ENCODE results near the gene NFIC.
"Not testable (repeated sequence)": the region's sequence is repeated elsewhere in the genome, so short reads cannot be mapped to it uniquely, and the experiment has no call there.

NFIC gene

DNA sequence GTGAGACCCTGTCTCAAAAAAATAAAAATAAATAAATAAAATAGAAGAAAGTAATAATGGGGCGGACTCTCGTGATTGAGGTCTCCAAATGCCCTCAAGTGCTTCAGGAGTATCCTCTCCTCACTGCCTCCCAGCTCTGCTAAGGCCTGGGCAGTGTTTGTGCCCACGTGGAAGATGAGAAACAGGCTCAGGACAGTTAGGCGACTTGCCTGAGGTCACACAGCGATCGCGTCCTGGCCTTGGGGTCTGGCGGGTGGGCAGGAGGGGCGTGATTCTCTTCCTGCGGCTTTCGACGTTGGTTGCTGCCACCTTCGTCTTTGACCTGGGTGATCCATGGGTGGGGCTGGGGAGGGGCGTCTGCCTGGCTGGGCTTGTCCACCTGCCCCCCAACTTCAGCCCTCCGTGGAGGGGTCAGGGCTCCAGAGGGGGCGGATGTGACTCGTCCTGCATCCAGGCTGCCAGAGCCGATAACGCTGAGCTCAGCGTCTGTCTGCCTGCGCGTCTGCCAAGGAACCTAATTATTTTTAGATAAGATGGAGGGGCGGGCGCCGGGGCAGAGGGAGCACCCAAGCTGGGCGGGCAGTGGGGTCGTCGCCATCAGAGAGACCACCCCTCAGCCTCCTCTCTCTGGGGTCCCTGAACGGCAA, 56.9 kb downstream of the NFIC start:
- H3K4me1 ChIP-seq (ENCODE audit: control insufficient read depth, insufficient read depth, low read length), result peaks cover 11% of the 10 kb centered on the region
- no peaks in the 10 kb centered on the region for H3K9me3 ChIP-seq (replicated peaks; ENCODE audit: low read length)
- H3K36me3 ChIP-seq (ENCODE audit: insufficient read depth, low read length), result peaks cover 19% of the 10 kb centered on the region
- no peak overlapping the region for H3K9ac ChIP-seq (ENCODE audit: low read depth, low read length)
- no peak overlapping the region for H3K4me3 ChIP-seq (ENCODE audit: low read length)
- no peak overlapping the region for H3K4me2 ChIP-seq (ENCODE audit: low read length)
- H3K27me3 ChIP-seq (ENCODE audit: control insufficient read depth, insufficient read depth, low read length), result no peaks in the 10 kb centered on the region

DNA sequence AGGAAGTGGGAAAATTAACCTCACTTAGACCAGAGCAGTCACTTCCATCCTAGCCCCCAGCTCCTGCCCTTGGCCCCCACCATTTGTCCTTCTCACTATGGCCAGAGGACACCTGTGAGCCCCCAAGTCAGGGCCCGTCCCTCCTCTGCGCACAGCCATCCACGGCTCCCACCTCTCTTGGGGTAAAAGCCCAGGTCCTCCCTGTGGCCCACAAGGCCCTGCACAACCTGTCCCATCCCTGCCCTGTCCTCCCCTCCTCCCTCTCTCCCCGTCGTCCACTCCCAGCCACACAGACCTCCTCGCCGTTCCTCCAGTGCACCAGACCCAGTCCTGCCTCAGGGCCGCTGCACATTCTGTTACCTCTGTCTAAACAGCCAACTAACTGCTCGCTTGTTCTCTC, 60.0 kb downstream of the NFIC start:
- no peak overlapping the region for H3K4me2 ChIP-seq (ENCODE audit: low read length)
- H3K9ac ChIP-seq (ENCODE audit: low read depth, low read length), result no peak overlapping the region
- H3K4me3 ChIP-seq (ENCODE audit: low read length), result no peak overlapping the region
- no peaks in the 10 kb centered on the region for H3K27me3 ChIP-seq (ENCODE audit: control insufficient read depth, insufficient read depth, low read length)
- H3K9me3 ChIP-seq (replicated peaks; ENCODE audit: low read length), result no peaks in the 10 kb centered on the region
- peaks cover 13% of the 10 kb centered on the region for H3K36me3 ChIP-seq (ENCODE audit: insufficient read depth, low read length)
- peaks cover 26% of the 10 kb centered on the region for H3K4me1 ChIP-seq (ENCODE audit: control insufficient read depth, insufficient read depth, low read length)

DNA sequence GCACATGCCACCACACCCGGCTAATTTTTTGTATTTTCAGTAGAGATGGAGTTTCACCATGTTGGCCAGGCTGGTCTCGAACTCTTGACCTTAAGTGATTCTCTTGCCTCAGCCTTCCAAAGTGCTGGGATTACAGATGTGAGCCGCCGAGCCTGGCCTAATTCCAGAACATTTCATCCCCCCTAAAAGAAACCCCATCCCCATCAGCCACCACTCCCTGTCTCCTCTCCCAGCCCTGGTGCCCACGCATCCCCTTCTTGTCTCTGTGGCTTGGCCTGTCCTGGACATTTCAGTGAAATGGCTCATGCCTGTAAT, 63.9 kb downstream of the NFIC start:
- peaks cover 35% of the 10 kb centered on the region for H3K4me1 ChIP-seq (ENCODE audit: control insufficient read depth, insufficient read depth, low read length)
- H3K36me3 ChIP-seq (ENCODE audit: insufficient read depth, low read length), result peaks cover 37% of the 10 kb centered on the region
- H3K4me2 ChIP-seq (ENCODE audit: low read length); H3K27me3 ChIP-seq (ENCODE audit: control insufficient read depth, insufficient read depth, low read length); H3K4me3 ChIP-seq (ENCODE audit: low read length); H3K9me3 ChIP-seq (replicated peaks; ENCODE audit: low read length); H3K9ac ChIP-seq (ENCODE audit: low read depth, low read length): not testable (repeated sequence)

DNA sequence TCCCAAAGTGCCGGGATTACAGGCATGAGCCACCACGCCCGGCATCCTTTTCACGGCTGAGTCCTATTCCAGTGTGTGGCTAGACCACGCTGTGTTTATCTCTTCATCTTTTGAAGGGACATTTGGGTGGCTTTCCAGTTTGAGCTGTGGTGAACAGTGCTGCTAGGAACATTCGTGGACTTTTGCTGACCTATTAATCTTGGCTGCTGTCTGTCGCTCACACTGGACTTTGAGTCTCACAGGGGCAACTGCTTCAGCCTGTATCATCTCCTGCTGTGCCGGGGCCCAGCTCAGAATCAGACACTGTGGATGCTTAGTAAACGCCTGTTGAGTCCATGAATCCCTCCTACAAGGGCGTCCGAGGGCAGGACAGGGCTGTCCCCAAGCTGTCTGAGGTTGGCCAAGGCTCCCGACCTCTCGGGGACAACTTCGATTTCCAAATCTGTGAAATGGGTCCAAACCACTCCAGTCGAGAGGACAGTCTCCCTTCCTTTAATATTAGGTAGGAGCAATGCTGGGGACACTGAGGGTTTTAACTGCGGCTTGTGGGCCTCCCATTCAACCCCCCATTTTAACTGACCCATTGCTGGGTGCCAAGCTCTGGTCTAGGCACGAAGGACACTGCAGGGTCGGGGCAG, 65.5 kb downstream of the NFIC start:
- H3K4me3 ChIP-seq (ENCODE audit: low read length), result no peak overlapping the region
- H3K36me3 ChIP-seq (ENCODE audit: insufficient read depth, low read length), result peaks cover 38% of the 10 kb centered on the region
- no peak overlapping the region for H3K4me2 ChIP-seq (ENCODE audit: low read length)
- H3K4me1 ChIP-seq (ENCODE audit: control insufficient read depth, insufficient read depth, low read length), result peaks cover 38% of the 10 kb centered on the region
- H3K9me3 ChIP-seq (replicated peaks; ENCODE audit: low read length), result no peaks in the 10 kb centered on the region
- H3K9ac ChIP-seq (ENCODE audit: low read depth, low read length), result no peak overlapping the region
- no peaks in the 10 kb centered on the region for H3K27me3 ChIP-seq (ENCODE audit: control insufficient read depth, insufficient read depth, low read length)

DNA sequence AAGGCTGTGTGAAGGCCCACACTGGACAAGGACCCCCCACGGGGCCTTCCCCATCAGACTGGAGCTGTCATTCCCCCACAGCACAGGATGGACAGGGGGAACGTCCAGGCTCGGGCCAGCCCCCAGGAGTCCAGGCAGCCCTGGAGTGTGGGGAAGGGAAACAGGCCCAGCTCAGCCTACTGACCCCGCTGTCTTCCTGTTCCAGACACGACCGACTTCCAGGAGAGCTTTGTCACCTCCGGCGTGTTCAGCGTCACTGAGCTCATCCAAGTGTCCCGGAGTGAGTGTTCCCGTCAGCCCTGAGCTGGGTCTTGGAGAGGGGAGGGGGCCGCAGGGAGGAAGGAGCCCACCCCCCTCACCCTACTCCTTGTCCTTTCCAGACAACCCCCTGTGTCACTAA, 66.9 kb downstream of the NFIC start:
- peaks cover 48% of the 10 kb centered on the region for H3K36me3 ChIP-seq (ENCODE audit: insufficient read depth, low read length)
- no peaks in the 10 kb centered on the region for H3K9me3 ChIP-seq (replicated peaks; ENCODE audit: low read length)
- H3K27me3 ChIP-seq (ENCODE audit: control insufficient read depth, insufficient read depth, low read length), result no peaks in the 10 kb centered on the region
- H3K4me2 ChIP-seq (ENCODE audit: low read length), result no peak overlapping the region
- peaks cover 32% of the 10 kb centered on the region for H3K4me1 ChIP-seq (ENCODE audit: control insufficient read depth, insufficient read depth, low read length)
- no peak overlapping the region for H3K9ac ChIP-seq (ENCODE audit: low read depth, low read length)
- H3K4me3 ChIP-seq (ENCODE audit: low read length), result no peak overlapping the region

DNA sequence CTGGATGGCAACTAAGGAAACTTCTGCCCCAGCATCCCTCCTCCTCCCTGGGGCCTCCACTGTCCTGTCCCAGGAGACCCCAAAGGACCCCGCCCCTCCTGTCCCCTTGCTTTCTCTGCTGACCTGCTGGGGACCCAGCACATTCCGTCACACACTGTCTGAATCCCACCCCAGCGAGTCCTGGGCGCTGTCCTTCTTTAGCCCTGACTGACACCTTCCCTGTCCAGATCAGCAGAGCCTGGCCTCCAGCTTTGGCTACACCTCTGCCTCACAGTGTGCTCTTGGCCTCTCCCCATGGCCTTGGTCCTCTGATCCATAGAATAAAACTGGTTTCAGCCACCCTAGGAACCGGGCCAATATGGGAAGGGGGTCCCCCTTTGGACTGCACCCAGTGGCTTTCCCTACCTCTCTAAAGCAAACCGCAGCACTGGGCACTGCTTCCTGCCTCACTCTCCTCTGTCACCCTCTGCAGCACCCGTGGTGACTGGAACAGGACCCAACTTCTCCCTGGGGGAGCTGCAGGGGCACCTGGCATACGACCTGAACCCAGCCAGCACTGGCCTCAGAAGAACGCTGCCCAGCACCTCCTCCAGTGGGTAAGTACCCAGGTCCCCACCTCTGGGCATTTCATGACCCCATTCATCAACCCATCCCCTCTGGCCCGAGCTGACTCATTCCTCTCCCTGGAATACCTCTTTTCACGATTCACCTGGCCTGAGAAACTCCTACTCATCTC, 67.6 kb downstream of the NFIC start:
- peaks cover 53% of the 10 kb centered on the region for H3K36me3 ChIP-seq (ENCODE audit: insufficient read depth, low read length)
- no peak overlapping the region for H3K4me3 ChIP-seq (ENCODE audit: low read length)

DNA sequence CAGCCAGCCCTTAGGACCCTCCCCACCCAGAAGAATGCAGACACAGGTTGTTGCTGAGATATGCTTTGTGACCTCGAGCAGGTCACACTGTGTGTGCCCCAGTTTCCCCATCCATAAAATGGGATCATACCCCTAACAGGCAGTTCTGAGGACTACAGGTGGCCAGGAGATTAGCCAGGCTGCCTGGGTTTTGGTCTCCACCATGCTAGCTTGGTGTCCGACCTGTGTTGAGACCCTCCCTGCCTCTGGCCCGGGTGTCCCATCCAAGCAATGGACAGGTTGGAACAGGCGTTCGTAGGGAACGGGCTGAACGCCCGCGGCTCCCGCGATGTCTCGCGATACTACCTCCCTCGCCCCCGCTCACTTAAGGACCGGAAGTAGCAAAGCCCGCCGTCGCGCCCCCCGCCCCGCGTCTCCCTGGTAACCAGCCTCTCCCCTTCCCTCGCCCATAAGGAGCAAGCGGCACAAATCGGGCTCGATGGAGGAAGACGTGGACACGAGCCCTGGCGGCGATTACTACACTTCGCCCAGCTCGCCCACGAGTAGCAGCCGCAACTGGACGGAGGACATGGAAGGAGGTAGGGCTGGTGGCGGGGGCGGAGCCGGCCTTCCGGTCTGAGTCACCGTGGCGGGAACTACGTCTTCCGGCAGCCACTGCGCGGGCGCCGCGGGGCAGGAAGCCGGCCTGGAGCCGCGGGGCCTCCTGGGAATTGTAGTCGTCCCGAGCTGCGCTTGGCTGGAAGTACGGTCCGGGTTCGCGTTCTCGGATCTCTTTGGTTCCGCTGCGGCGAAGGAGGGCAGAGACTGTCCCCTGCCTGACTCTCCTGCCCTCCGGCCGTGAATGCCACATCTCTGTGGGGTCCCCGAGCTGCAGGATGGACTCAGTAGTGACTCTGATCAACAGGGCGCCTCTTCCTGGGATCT, 68.5 kb downstream of the NFIC start:
- Histone ChIP-seq H3K4me3 (ENCODE audit: low read length) (peak overlapping the region; percentile 66), H3K9ac (ENCODE audit: low read depth, low read length) (peak overlapping the region; percentile 82), H3K4me1 (ENCODE audit: control insufficient read depth, insufficient read depth, low read length) (peaks cover 18% of the 10 kb centered on the region), H3K4me2 (ENCODE audit: low read length) (peak overlapping the region; percentile 72), H3K27me3 (ENCODE audit: control insufficient read depth, insufficient read depth, low read length) (no peaks in the 10 kb centered on the region), H3K9me3 (replicated peaks; ENCODE audit: low read length) (no peaks in the 10 kb centered on the region), H3K36me3 (ENCODE audit: insufficient read depth, low read length) (peaks cover 55% of the 10 kb centered on the region)

More for the DNA sequence above, 67.6 kb downstream of the NFIC start:
- Histone ChIP-seq H3K4me2 (ENCODE audit: low read length) (peak overlapping the region; percentile 72), H3K27me3 (ENCODE audit: control insufficient read depth, insufficient read depth, low read length) (no peaks in the 10 kb centered on the region), H3K9me3 (replicated peaks; ENCODE audit: low read length) (no peaks in the 10 kb centered on the region), H3K4me1 (ENCODE audit: control insufficient read depth, insufficient read depth, low read length) (peaks cover 26% of the 10 kb centered on the region), H3K9ac (ENCODE audit: low read depth, low read length) (no peak overlapping the region)

DNA sequence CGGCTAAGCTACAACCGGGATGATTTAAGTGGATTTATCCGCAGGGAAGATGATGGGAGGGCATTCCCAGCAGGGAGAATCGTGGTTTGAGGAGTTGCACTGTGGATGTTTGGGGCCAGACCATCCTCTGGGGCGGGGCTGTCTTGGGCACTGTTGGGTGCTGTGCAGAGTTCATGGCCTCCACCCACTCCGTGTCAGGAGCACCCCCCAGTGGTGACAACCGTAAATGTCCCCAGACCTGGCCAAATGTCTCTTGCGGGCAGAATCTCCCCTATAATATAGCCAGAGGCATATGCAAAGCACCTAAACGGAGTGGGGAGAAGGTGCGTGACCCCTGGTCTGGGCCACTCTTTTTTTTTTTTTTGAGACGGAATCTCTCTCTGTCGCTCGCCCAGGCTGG, 73.7 kb downstream of the NFIC start:
- no peaks in the 10 kb centered on the region for H3K27me3 ChIP-seq (ENCODE audit: control insufficient read depth, insufficient read depth, low read length)
- H3K4me1 ChIP-seq (ENCODE audit: control insufficient read depth, insufficient read depth, low read length), result peaks cover 5% of the 10 kb centered on the region
- H3K9me3 ChIP-seq (replicated peaks; ENCODE audit: low read length), result no peaks in the 10 kb centered on the region
- H3K9ac ChIP-seq (ENCODE audit: low read depth, low read length), result no peak overlapping the region
- peaks cover 64% of the 10 kb centered on the region for H3K36me3 ChIP-seq (ENCODE audit: insufficient read depth, low read length)
- no peak overlapping the region for H3K4me3 ChIP-seq (ENCODE audit: low read length)
- no peak overlapping the region for H3K4me2 ChIP-seq (ENCODE audit: low read length)

DNA sequence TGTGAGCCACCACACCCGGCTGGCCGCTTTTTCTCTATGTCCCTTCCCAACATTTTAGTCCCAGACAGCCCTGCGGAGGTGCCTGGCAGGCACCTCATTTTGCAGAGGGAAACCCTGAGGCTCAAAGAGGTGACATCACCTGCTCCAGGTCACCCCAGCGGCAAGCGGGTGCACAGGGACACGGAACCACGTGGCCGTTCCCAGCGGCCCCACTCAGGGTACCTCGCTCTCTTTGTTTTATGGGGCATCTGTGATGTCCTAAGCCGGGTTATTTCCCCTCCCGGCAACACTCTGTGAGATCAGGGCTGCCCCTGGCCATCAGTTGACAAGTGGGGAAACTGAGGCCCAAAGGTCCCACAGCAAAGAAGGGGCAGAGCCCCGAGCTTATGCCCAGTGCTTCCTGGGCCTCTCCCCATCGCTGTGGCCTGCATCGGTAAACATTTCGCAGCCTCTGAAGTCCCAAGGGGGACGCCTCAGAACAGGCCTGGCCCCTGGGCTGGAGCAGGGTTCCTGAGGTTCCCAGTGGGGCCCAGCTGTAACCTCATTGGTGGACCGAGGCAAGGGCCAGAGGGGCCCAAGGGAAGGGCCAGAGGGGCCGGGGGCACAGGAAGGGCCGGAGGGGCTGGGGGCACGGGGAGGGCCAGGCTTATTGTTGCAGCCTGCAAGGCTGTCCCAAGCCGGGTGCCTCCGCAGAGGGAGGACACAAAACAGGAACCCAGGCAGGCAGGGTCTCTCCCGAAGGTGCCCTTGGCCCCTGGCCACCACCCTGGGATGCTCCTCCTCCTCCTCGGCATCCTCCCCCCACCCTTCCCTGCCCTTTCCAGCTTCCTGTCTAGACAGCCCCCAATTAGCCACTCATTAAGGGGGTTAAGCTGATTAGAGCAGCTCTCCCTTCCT, 75.0 kb downstream of the NFIC start:
- Histone ChIP-seq H3K4me3 (ENCODE audit: low read length) (no peak overlapping the region), H3K36me3 (ENCODE audit: insufficient read depth, low read length) (peaks cover 72% of the 10 kb centered on the region), H3K4me2 (ENCODE audit: low read length) (no peak overlapping the region), H3K4me1 (ENCODE audit: control insufficient read depth, insufficient read depth, low read length) (no peaks in the 10 kb centered on the region), H3K27me3 (ENCODE audit: control insufficient read depth, insufficient read depth, low read length) (no peaks in the 10 kb centered on the region), H3K9ac (ENCODE audit: low read depth, low read length) (no peak overlapping the region), H3K9me3 (replicated peaks; ENCODE audit: low read length) (no peaks in the 10 kb centered on the region)

DNA sequence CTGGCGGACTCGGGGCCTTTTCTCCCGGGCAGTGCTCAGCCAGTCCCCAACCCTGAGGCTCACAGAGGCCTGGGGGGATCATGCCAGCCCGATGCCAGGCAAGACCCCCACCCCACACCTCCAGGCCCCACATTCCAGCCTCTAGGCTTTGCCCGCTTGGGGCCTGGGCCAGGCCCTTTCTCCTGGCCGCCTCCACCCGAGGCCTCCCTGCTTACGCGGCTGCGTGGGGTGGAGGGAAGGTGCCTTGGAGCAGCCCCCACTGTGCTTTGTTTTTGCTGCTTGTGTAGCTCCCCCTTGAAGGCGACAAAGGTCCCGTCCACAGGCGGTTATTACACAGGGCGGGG, 75.6 kb downstream of the NFIC start:
- Histone ChIP-seq H3K9ac (ENCODE audit: low read depth, low read length) (no peak overlapping the region), H3K9me3 (replicated peaks; ENCODE audit: low read length) (no peaks in the 10 kb centered on the region), H3K27me3 (ENCODE audit: control insufficient read depth, insufficient read depth, low read length) (no peaks in the 10 kb centered on the region), H3K36me3 (ENCODE audit: insufficient read depth, low read length) (peaks cover 72% of the 10 kb centered on the region), H3K4me3 (ENCODE audit: low read length) (no peak overlapping the region), H3K4me2 (ENCODE audit: low read length) (no peak overlapping the region), H3K4me1 (ENCODE audit: control insufficient read depth, insufficient read depth, low read length) (no peaks in the 10 kb centered on the region)
